ENCODE results near the gene ELMO1.

ELMO1 gene

GRCh38 chr7:36865019-36865418 is 583.6 kb downstream of the ELMO1 start:
- DNase-seq (ENCODE audit: low read depth in 2 of 3, low spot score in 2 of 3) = no peak

GRCh38 chr7:36863901-36864701 is 584.6 kb downstream of the ELMO1 start:
- DNase-seq (ENCODE audit: low read depth in 2 of 3, low spot score in 2 of 3) = peak in 1 of 3 experiments; percentile 12

- DNase-seq (ENCODE audit: low read depth in 2 of 3, low spot score in 2 of 3) = no peak
Observed at GRCh38 chr7:36862771-36863261, 585.8 kb downstream of the ELMO1 start.

GRCh38 chr7:36861656-36862055 is 587.0 kb downstream of the ELMO1 start:
- DNase-seq (ENCODE audit: low read depth in 2 of 3, low spot score in 2 of 3) = no peak

- DNase-seq (ENCODE audit: low read depth in 2 of 3, low spot score in 2 of 3) = no peak
Observed at GRCh38 chr7:36860681-36861080, 588.0 kb downstream of the ELMO1 start.

- no peak for DNase-seq (ENCODE audit: low read depth in 2 of 3, low spot score in 2 of 3)
Observed at GRCh38 chr7:36855330-36855729, 593.3 kb downstream of the ELMO1 start.

GRCh38 chr7:36854652-36855051 is 594.0 kb downstream of the ELMO1 start:
- DNase-seq (ENCODE audit: low read depth in 2 of 3, low spot score in 2 of 3) = no peak

GRCh38 chr7:36852931-36853330 is 595.7 kb downstream of the ELMO1 start:
- no peak for DNase-seq (ENCODE audit: low read depth in 2 of 3, low spot score in 2 of 3)

GRCh38 chr7:36852017-36852416 is 596.6 kb downstream of the ELMO1 start:
- DNase-seq (ENCODE audit: low read depth in 2 of 3, low spot score in 2 of 3) = no peak

GRCh38 chr7:36851382-36851781 is 597.3 kb downstream of the ELMO1 start:
- DNase-seq (ENCODE audit: low read depth in 2 of 3, low spot score in 2 of 3) = no peak

GRCh38 chr7:36847946-36848345 is 600.7 kb downstream of the ELMO1 start:
- no peak for DNase-seq (ENCODE audit: low read depth in 2 of 3, low spot score in 2 of 3)

GRCh38 chr7:36844374-36844773 is 604.3 kb downstream of the ELMO1 start:
- DNase-seq (ENCODE audit: low read depth in 2 of 3, low spot score in 2 of 3) = no peak

GRCh38 chr7:36840904-36841303 is 607.8 kb downstream of the ELMO1 start:
- DNase-seq (ENCODE audit: low read depth in 2 of 3, low spot score in 2 of 3) = no peak

- no peak for DNase-seq (ENCODE audit: low read depth in 2 of 3, low spot score in 2 of 3)
Observed at GRCh38 chr7:36838616-36839225, 609.9 kb downstream of the ELMO1 start.

- no peak for DNase-seq (ENCODE audit: low read depth in 2 of 3, low spot score in 2 of 3)
Observed at GRCh38 chr7:36831049-36831448, 617.6 kb downstream of the ELMO1 start.

GRCh38 chr7:36827726-36828703 is 620.6 kb downstream of the ELMO1 start:
- no peak for DNase-seq (ENCODE audit: low read depth in 2 of 3, low spot score in 2 of 3)

- DNase-seq (ENCODE audit: low read depth in 2 of 3, low spot score in 2 of 3) = no peak
Observed at GRCh38 chr7:36825501-36825900, 623.2 kb downstream of the ELMO1 start.

- DNase-seq (ENCODE audit: low read depth in 2 of 3, low spot score in 2 of 3) = no peak
Observed at GRCh38 chr7:36823353-36823752, 625.3 kb downstream of the ELMO1 start.

- DNase-seq (ENCODE audit: low read depth in 2 of 3, low spot score in 2 of 3) = no peak
Observed at GRCh38 chr7:36821617-36822016, 627.0 kb downstream of the ELMO1 start.

- DNase-seq (ENCODE audit: low read depth in 2 of 3, low spot score in 2 of 3) = no peak
Observed at GRCh38 chr7:36820527-36821170, 628.0 kb downstream of the ELMO1 start.

GRCh38 chr7:36819639-36820038 is 629.0 kb downstream of the ELMO1 start:
- DNase-seq (ENCODE audit: low read depth in 2 of 3, low spot score in 2 of 3) = no peak

Data from activated CD8-positive, alpha-beta memory T cell treated with anti-CD3 and anti-CD28 coated beads for 48 hours (primary cell).